RPMI8226 (cell line): Measurements from ENCODE around the gene ANKS6.
"Not testable (repeated sequence)": the region's sequence is repeated elsewhere in the genome, so short reads cannot be mapped to it uniquely, and the experiment has no call there.

ENCODE experiments used
- DNase-seq: peaks from one replicate; pipeline ENCODE4 v3.0.0-alpha.2; 2015

The ANKS6 gene

DNA sequence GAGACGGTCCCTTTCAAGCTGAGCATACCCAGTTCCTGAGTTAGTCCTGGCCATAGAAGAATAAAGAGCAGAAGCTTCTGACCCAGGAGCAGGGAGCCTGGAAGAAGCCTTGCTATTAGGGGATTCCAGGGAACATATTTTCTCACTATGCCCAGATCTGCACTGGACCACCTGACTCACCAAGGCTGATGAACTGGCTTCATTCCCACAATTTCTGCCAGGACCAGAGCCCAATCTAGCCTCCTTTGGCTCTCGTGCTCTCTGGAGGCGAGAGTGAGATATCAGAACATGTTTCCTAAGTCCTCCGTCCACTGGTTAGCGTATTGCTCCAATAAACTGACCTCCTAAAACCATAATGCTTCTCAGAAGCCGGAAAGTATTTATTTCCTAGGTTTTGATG is 97.5 kb downstream of the ANKS6 start:
- no peak for DNase-seq

DNA sequence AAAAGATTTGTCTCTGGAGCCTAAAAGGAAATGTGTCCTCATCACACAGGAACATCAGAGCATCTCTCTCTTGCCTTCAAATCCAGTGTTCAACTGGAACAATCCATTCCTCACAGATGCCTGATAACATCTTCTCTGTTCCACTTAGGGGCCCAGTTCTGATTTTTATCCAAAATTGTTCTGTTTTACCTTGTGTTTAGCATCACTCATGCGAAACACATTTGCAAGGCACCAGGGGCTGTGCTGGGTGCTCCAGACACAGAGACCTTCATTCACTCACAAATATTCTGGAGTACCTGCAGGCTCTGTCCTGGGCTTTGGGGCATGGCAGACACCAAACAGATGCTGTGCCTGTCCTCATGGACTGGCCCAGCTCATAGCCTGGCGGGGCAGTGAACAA is 101.4 kb downstream of the ANKS6 start:
- no peak for DNase-seq

DNA sequence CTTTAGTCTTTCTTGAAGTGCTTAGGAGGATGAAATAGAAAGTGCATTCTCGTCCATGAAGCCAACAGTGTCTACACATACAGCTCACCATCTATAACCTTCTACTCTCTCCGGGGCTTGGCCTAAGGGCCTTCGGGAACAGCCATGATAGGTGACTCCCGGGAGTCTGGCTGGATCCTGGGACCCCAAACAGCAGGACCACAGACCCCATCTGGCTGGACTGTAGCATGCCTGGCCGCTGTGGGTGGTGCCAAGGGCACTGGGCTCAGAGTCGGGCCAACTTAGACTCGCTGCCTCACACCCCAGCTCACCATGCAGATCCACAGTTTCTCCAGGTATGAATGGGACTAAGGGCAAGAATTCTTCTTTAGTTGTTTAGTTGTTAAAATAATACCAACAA is 104.0 kb downstream of the ANKS6 start:
- DNase-seq, result no peak

DNA sequence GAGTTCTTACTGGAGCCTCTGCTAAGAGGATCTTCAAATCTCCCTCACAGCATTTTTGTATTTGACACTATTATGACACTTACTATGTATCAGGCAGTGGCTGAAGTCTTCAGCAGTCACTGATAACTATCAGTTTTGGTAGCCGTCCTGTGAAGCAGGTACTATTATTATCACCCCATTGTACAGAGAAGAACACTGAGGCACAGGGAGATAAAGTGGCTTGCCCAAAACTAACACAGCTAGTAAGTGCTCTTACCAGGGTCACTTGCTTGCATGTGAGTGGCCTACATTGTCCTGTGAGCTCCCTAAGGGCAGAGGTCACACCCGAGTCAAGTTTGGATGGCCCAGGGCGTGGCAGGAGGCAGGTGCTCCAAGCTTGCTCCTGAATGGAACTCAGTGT is 104.5 kb downstream of the ANKS6 start:
- DNase-seq, result no peak

DNA sequence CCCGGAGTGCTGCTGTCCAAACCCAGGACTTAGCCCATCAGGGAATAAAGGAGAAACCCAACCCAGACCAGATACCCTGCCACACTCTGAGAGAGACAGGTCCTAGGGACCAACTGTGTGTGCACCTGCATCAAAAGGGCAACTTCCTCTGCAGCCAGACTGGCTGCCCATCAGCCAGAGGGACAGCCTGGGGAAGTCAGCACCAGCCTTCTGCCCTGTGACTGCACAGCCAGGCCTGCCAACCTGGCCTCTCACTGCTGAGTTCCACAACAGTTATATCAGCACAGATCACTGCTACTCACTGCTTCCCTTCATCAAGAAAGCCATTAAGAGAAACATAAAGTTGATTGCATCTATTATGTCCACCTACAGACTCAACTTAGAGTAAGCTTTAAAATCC is 105.7 kb downstream of the ANKS6 start:
- no peak for DNase-seq

DNA sequence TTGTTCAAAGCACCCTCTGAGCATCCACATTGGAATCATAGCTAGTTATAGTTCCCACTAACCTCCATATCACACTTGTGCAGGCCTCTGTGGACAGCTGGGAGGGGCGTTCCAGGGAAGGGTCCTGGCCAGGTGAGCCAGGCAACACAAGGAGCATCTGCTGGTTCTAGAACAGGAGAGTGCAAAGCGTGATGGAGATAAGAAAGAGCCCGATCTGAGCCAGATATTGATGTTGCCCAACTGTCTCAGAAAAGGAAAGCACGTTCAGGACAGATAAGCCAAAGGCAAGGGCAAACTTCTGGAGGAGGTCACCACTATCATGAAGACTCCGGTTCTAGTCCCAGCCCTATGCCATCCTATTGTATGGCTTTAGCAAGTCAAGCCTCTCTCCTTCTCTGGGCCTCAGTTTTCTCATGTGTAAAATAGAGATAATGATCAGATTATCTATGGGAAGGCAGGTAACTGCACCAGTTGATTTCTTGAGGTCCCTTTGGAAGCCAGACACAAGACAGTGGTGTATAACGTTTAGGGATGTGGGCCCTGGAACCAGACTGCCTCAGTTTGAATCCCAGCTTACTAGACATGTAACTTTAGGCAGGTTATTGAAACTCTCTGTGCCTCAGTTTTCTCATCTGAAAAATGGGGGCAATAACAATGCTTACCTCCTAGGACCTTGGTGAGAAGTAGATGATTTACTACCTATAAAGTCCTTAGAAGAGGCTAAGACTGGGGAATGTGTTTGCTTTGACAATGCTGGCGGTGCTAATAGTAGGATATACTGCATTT is 107.5 kb downstream of the ANKS6 start:
- no peak for DNase-seq

DNA sequence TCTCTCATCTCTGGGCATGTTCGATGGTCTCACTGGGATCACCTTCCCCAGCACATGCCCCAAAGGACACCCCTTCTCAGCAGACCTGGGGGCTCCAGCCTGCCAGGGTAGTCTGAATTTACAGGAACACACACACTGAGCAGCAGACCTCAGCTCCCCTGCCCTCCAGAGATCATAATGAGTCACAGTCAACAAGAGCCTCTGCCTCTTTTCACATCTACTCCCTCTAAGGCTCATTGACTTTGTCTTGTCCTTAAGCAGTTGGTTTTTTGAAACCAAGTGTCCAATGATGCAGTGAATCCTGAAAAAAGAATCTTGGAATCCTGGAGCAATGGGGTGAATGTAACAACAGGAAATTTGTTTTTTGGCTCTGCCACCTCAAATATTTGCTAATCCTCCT is 108.4 kb downstream of the ANKS6 start:
- no peak for DNase-seq

DNA sequence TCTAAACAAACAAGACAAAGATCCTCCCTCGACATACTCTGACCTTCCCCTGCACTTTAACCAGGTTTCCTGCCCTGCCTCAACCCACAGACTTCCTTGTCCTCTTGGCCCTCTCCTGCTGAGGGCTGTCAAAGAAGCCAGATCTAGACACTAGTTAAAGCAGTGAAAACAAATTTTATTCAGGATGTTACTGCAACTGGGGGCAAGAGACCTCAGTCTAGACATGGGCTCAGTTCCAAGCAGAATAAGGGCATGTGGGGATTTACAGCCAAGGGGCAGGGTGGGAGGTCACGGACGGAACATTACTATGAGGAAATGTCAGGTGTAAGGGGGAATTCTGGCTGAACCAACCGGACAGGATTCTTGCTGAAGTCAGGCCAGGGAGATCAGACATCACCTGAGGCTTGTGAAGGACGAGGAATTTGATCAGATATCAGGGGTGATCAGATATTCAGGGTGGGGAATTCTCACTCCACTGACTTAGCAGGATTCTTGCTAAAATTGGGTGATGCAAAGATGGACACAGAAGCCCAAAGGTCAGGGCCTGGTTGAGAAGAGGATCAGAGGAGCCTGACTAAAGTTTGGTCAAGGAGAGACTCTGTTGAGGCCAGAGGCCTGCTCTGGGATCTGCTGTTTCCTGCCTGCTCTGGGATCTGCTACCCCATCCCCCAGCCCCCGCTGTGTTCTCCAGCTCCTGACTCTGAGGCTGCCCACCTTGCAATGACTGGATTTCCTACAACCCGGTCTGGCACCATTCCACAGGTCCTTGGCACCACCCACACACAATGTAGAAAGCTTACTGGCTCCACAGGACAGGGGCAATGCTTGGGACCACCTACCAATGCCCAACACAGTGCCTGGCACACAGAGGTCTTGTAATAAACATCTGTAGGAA is 109.1 kb downstream of the ANKS6 start:
- DNase-seq, result no peak

DNA sequence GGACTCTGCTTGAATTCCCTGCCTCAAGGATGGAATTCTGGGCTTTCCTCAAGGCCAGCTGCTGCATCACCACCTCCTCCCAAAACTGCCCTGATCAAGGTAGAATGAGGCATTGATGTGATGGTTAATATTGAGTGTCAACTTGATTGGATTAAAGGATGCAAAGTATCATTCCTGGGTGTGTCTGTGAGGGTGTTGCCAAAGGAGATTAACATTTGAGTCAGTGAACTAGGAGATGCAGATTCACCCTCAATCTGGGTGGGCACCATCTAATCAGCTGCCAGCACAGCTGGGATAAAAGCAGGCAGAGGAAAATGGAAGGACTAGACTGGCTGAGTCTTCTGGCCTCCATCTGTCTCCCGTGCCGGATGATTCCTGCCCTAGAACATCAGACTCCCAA is 111.5 kb downstream of the ANKS6 start:
- not testable (repeated sequence) for DNase-seq
